CD4-positive, alpha-beta T cell treated with Interferon alpha-2 for 1 hour (primary cell): ENCODE measurements around the gene SMIM35.
A peak's percentile ranks its signal among the peaks of the same experiment; 100 is the strongest.
"Not testable (repeated sequence)": the region's sequence is repeated elsewhere in the genome, so short reads cannot be mapped to it uniquely, and the experiment has no call there.

Experiments
- DNase-seq, 2 donors: peaks; one replicate each; pipeline ENCODE4 v3.0.0-alpha.2; 2020 to 2022

Gene SMIM35

GRCh38 chr11:117978291-117978910 lies 108.4 kb downstream of the SMIM35 start:
- not testable (repeated sequence) for DNase-seq

GRCh38 chr11:117977612-117978264 lies 109.0 kb downstream of the SMIM35 start:
- not testable (repeated sequence) for DNase-seq

- DNase-seq, result no peak
Observed at GRCh38 chr11:117977029-117977428, 109.7 kb downstream of the SMIM35 start.

GRCh38 chr11:117976445-117976844 lies 110.3 kb downstream of the SMIM35 start:
- DNase-seq, result no peak

GRCh38 chr11:117973503-117973860 lies 113.3 kb downstream of the SMIM35 start:
- DNase-seq, result no peak

- DNase-seq, result no peak
Observed at GRCh38 chr11:117972629-117973502, 113.9 kb downstream of the SMIM35 start.

GRCh38 chr11:117972044-117972443 lies 114.7 kb downstream of the SMIM35 start:
- DNase-seq, result no peak

- DNase-seq, result peak; percentile 57 to 65
Observed at GRCh38 chr11:117970400-117971024, 116.3 kb downstream of the SMIM35 start.

- no peak for DNase-seq
Observed at GRCh38 chr11:117969160-117969991, 117.4 kb downstream of the SMIM35 start.

GRCh38 chr11:117966908-117967307 lies 119.9 kb downstream of the SMIM35 start:
- DNase-seq, result no peak

GRCh38 chr11:117962826-117963225 lies 123.9 kb downstream of the SMIM35 start:
- DNase-seq, result no peak

GRCh38 chr11:117961896-117962295 lies 124.9 kb downstream of the SMIM35 start:
- no peak for DNase-seq

- no peak for DNase-seq
Observed at GRCh38 chr11:117960406-117960805, 126.4 kb downstream of the SMIM35 start.

- DNase-seq, result no peak
Observed at GRCh38 chr11:117959438-117960149, 127.2 kb downstream of the SMIM35 start.

GRCh38 chr11:117958949-117959348 lies 127.8 kb downstream of the SMIM35 start:
- no peak for DNase-seq
